ENCODE data around the gene GRID1. TPM values are rescaled to one million over a fixed set of nuclear protein-coding genes. Genes with fewer than 3 reads are reported as not detected.
A peak's percentile ranks its signal among the peaks of the same experiment; 100 is the strongest.
"Not testable (repeated sequence)": the region's sequence is repeated elsewhere in the genome, so short reads cannot be mapped to it uniquely, and the experiment has no call there.

The GRID1 gene
- total and polyA plus RNA-seq, 5 donors from 2014 or later, result not detected

DNA sequence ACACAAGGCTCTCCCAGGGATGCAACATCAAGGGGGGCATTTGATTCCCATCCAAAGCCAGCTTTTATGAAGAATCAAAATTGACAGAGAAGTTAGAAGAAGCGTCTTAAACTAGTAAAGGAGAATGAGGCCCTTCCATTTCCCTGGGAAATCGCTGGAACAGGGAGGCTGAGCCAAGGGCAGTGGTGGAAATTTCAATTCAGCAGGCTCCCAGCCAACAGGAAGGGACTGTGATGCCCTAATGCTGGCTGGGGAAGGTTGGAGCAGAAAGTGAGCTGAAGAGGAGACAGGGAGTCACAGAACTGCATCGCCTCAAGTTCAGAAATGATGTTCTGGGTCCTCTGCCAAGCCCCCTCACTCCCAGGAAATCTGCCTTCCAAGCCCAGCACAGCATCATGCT lies 517.3 kb downstream of the GRID1 start:
- H3K9me3 ChIP-seq (ENCODE audit: control insufficient read depth in 2 of 2, low read length in 2 of 2), result no peaks in the 10 kb centered on the region
- H3K4me3 ChIP-seq (ENCODE audit: low read depth, low read length), result no peak overlapping the region
- no peak overlapping the region for H3K27ac Mint-ChIP-seq
- H3K36me3 ChIP-seq (ENCODE audit: control insufficient read depth, insufficient read depth, low read length), result no peaks in the 10 kb centered on the region
- ATAC-seq (ENCODE audit: low read depth in 2 of 2) (no peak), DNase-seq (no peak)
- H3K4me1 ChIP-seq (ENCODE audit: control insufficient read depth, insufficient read depth, low read length, poor library complexity, severe bottlenecking), result no peaks in the 10 kb centered on the region
- H3K36me3 Mint-ChIP-seq, result no peaks in the 10 kb centered on the region
- H3K4me1 Mint-ChIP-seq, result no peaks in the 10 kb centered on the region
- H3K4me3 Mint-ChIP-seq, result no peak overlapping the region
- H3K27me3 ChIP-seq (ENCODE audit: control insufficient read depth, insufficient read depth, low read length), result no peaks in the 10 kb centered on the region
- no peak overlapping the region for H3K27ac ChIP-seq (ENCODE audit: insufficient read depth, low read length, poor library complexity, severe bottlenecking)
- H3K9me3 Mint-ChIP-seq, result peaks cover 0 to 5% (median 0%) of the 10 kb centered on the region in 7 donors
- no peaks in the 10 kb centered on the region for H3K27me3 Mint-ChIP-seq

GRCh38 chr10:85848756-85849155 lies 517.8 kb downstream of the GRID1 start:
- H3K4me1 ChIP-seq (ENCODE audit: control insufficient read depth, insufficient read depth, low read length, poor library complexity, severe bottlenecking), result no peaks in the 10 kb centered on the region
- H3K36me3 Mint-ChIP-seq, result no peaks in the 10 kb centered on the region
- no peaks in the 10 kb centered on the region for H3K27me3 ChIP-seq (ENCODE audit: control insufficient read depth, insufficient read depth, low read length)
- no peaks in the 10 kb centered on the region for H3K9me3 ChIP-seq (ENCODE audit: control insufficient read depth in 2 of 2, low read length in 2 of 2)
- no peaks in the 10 kb centered on the region for H3K36me3 ChIP-seq (ENCODE audit: control insufficient read depth, insufficient read depth, low read length)
- no peak overlapping the region for H3K4me3 ChIP-seq (ENCODE audit: low read depth, low read length)
- H3K27me3 Mint-ChIP-seq, result no peaks in the 10 kb centered on the region
- no peak overlapping the region for H3K27ac ChIP-seq (ENCODE audit: insufficient read depth, low read length, poor library complexity, severe bottlenecking)
- H3K4me3 Mint-ChIP-seq, result no peak overlapping the region
- no peak overlapping the region for H3K27ac Mint-ChIP-seq
- DNase-seq (no peak), ATAC-seq (ENCODE audit: low read depth in 2 of 2) (no peak)
- H3K9me3 Mint-ChIP-seq, result peaks cover 0 to 5% (median 0%) of the 10 kb centered on the region in 7 donors
- no peaks in the 10 kb centered on the region for H3K4me1 Mint-ChIP-seq

DNA sequence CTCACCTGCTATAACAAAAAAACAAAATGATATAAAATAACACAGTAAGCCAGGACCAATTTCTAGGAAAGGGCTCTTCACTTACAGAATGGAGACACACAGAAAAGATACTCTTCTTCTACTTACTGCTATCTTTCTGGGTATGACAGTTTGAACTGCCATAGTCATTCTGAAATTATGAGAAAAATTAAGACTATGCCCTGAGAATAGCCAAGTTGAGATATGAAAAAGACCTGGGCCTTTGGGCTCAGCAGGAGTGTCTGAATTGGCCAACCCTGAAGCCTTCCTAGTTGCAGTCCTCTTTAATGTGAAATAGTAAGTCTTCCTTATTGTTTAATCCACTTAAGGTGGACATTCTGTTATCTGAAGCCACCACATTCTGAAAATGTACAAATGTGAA lies 519.5 kb downstream of the GRID1 start:
- Mint-ChIP-seq H3K27ac (no peak overlapping the region), H3K4me3 (no peak overlapping the region), H3K4me1 (no peaks in the 10 kb centered on the region), H3K36me3 (no peaks in the 10 kb centered on the region), H3K9me3 (peaks cover 0 to 5% (median 0%) of the 10 kb centered on the region in 7 donors), H3K27me3 (no peaks in the 10 kb centered on the region)
- ATAC-seq (ENCODE audit: low read depth in 2 of 2) (no peak), DNase-seq (peak in 1 of 3 donors; percentile 1)
- no peaks in the 10 kb centered on the region for H3K9me3 ChIP-seq (ENCODE audit: control insufficient read depth in 2 of 2, low read length in 2 of 2)
- no peaks in the 10 kb centered on the region for H3K4me1 ChIP-seq (ENCODE audit: control insufficient read depth, insufficient read depth, low read length, poor library complexity, severe bottlenecking)
- H3K36me3 ChIP-seq (ENCODE audit: control insufficient read depth, insufficient read depth, low read length), result no peaks in the 10 kb centered on the region
- no peak overlapping the region for H3K27ac ChIP-seq (ENCODE audit: insufficient read depth, low read length, poor library complexity, severe bottlenecking)
- H3K4me3 ChIP-seq (ENCODE audit: low read depth, low read length), result no peak overlapping the region
- peaks cover under 1% of the 10 kb centered on the region for H3K27me3 ChIP-seq (ENCODE audit: control insufficient read depth, insufficient read depth, low read length)

DNA sequence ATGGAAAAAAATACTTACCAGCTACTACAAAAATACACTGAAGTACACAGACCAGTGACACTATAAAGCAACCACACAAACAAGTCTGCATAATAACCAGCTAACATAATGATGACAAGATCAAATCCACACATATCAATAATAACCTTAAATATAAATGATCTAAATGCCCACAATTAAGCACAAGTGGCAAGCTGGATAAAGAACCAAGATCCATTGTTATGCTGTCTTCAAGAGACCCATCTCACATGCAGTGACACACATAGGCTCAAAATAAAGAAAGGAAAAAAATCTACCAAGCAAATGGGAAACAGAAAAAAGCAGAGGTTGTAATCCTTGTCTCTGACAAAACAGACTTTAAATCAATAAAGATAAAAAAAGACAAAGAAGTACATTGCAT lies 527.9 kb downstream of the GRID1 start:
- not testable (repeated sequence) for H3K27ac Mint-ChIP-seq; H3K4me3 Mint-ChIP-seq; H3K4me1 Mint-ChIP-seq; H3K36me3 Mint-ChIP-seq; H3K4me1 ChIP-seq (ENCODE audit: control insufficient read depth, insufficient read depth, low read length, poor library complexity, severe bottlenecking); H3K27me3 ChIP-seq (ENCODE audit: control insufficient read depth, insufficient read depth, low read length); H3K27me3 Mint-ChIP-seq; H3K9me3 ChIP-seq (ENCODE audit: control insufficient read depth in 2 of 2, low read length in 2 of 2); DNase-seq; ATAC-seq (ENCODE audit: low read depth in 2 of 2); H3K27ac ChIP-seq (ENCODE audit: insufficient read depth, low read length, poor library complexity, severe bottlenecking); H3K36me3 ChIP-seq (ENCODE audit: control insufficient read depth, insufficient read depth, low read length); H3K4me3 ChIP-seq (ENCODE audit: low read depth, low read length)
- H3K9me3 Mint-ChIP-seq, result peaks cover 0 to 30% (median 18%) of the 10 kb centered on the region in 7 donors

GRCh38 chr10:85832988-85833387 lies 533.6 kb downstream of the GRID1 start:
- no peak for ATAC-seq (ENCODE audit: low read depth in 2 of 2)
- peaks cover 0 to 18% (median 5%) of the 10 kb centered on the region in 7 donors for H3K9me3 Mint-ChIP-seq
- no peaks in the 10 kb centered on the region for H3K4me1 ChIP-seq (ENCODE audit: control insufficient read depth, insufficient read depth, low read length, poor library complexity, severe bottlenecking)
- H3K27ac Mint-ChIP-seq, result no peak overlapping the region
- no peak for DNase-seq
- H3K27ac ChIP-seq (ENCODE audit: insufficient read depth, low read length, poor library complexity, severe bottlenecking), result no peak overlapping the region
- peaks cover 0 to 3% of the 10 kb centered on the region in 2 experiments for H3K9me3 ChIP-seq (ENCODE audit: control insufficient read depth in 2 of 2, low read length in 2 of 2)
- no peak overlapping the region for H3K4me3 ChIP-seq (ENCODE audit: low read depth, low read length)
- no peaks in the 10 kb centered on the region for H3K36me3 Mint-ChIP-seq
- H3K4me3 Mint-ChIP-seq, result no peak overlapping the region
- H3K4me1 Mint-ChIP-seq, result no peaks in the 10 kb centered on the region
- H3K27me3 ChIP-seq (ENCODE audit: control insufficient read depth, insufficient read depth, low read length), result no peaks in the 10 kb centered on the region
- no peaks in the 10 kb centered on the region for H3K27me3 Mint-ChIP-seq
- H3K36me3 ChIP-seq (ENCODE audit: control insufficient read depth, insufficient read depth, low read length), result no peaks in the 10 kb centered on the region

GRCh38 chr10:85831422-85831821 lies 535.2 kb downstream of the GRID1 start:
- Mint-ChIP-seq H3K36me3 (no peaks in the 10 kb centered on the region), H3K27ac (no peak overlapping the region), H3K27me3 (no peaks in the 10 kb centered on the region), H3K4me3 (no peak overlapping the region), H3K9me3 (peaks cover 0 to 16% (median 5%) of the 10 kb centered on the region in 7 donors), H3K4me1 (no peaks in the 10 kb centered on the region)
- Histone ChIP-seq H3K36me3 (ENCODE audit: control insufficient read depth, insufficient read depth, low read length) (no peaks in the 10 kb centered on the region), H3K27me3 (ENCODE audit: control insufficient read depth, insufficient read depth, low read length) (no peaks in the 10 kb centered on the region), H3K4me1 (ENCODE audit: control insufficient read depth, insufficient read depth, low read length, poor library complexity, severe bottlenecking) (no peaks in the 10 kb centered on the region), H3K27ac (ENCODE audit: insufficient read depth, low read length, poor library complexity, severe bottlenecking) (no peak overlapping the region), H3K9me3 (ENCODE audit: control insufficient read depth in 2 of 2, low read length in 2 of 2) (no peaks in the 10 kb centered on the region), H3K4me3 (ENCODE audit: low read depth, low read length) (no peak overlapping the region)
- no peak for DNase-seq
- no peak for ATAC-seq (ENCODE audit: low read depth in 2 of 2)

DNA sequence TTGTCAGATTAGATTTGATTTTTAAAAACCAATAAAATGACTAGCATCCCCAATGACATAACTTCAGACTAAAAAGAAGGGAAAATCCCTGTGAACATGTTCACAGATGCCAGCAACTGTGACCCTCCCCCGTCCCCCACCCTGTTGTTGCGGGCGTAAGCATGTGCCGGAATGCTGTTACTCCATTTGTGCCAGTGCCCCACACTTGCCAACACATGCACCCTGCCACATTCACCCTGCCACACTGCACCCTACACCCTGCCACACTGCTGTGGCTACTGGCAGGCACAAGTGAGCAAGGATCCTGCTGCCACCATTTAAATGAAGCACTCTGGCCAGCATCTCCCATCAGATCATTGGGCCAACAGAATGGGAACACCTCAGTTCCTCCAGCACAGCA lies 540.2 kb downstream of the GRID1 start:
- no peak overlapping the region for H3K27ac ChIP-seq (ENCODE audit: insufficient read depth, low read length, poor library complexity, severe bottlenecking)
- no peaks in the 10 kb centered on the region for H3K27me3 ChIP-seq (ENCODE audit: control insufficient read depth, insufficient read depth, low read length)
- Mint-ChIP-seq H3K4me1 (no peaks in the 10 kb centered on the region), H3K27ac (no peak overlapping the region), H3K36me3 (no peaks in the 10 kb centered on the region), H3K4me3 (no peak overlapping the region), H3K27me3 (no peaks in the 10 kb centered on the region), H3K9me3 (peaks cover 0 to 12% (median 3%) of the 10 kb centered on the region in 7 donors)
- DNase-seq (no peak), ATAC-seq (ENCODE audit: low read depth in 2 of 2) (no peak)
- no peaks in the 10 kb centered on the region for H3K4me1 ChIP-seq (ENCODE audit: control insufficient read depth, insufficient read depth, low read length, poor library complexity, severe bottlenecking)
- no peaks in the 10 kb centered on the region for H3K36me3 ChIP-seq (ENCODE audit: control insufficient read depth, insufficient read depth, low read length)
- no peak overlapping the region for H3K4me3 ChIP-seq (ENCODE audit: low read depth, low read length)
- H3K9me3 ChIP-seq (ENCODE audit: control insufficient read depth in 2 of 2, low read length in 2 of 2), result no peaks in the 10 kb centered on the region

DNA sequence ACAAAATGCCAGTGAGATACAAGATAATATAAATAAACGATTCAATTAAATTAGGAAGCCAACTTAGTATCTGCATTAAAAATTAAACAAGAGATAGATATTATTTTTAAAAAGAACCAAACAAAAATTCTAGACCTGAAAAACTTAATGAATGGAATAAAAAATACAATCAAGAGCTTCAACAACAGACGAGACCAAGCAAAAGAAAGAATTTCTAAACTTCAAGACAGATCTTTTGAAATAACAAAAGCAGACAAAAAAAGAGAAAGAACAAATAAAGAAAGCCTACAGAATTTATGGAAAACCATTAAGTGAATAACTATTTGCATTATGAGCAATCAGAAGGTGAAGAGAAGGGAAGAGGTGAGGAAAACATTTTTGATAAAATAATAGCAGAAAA lies 555.2 kb downstream of the GRID1 start:
- no peak overlapping the region for H3K27ac ChIP-seq (ENCODE audit: insufficient read depth, low read length, poor library complexity, severe bottlenecking)
- no peak overlapping the region for H3K27ac Mint-ChIP-seq
- peaks cover 11 to 16% of the 10 kb centered on the region in 2 experiments for H3K9me3 ChIP-seq (ENCODE audit: control insufficient read depth in 2 of 2, low read length in 2 of 2)
- no peaks in the 10 kb centered on the region for H3K36me3 Mint-ChIP-seq
- H3K27me3 ChIP-seq (ENCODE audit: control insufficient read depth, insufficient read depth, low read length), result peaks cover 1% of the 10 kb centered on the region
- ATAC-seq (ENCODE audit: low read depth in 2 of 2) (no peak), DNase-seq (no peak)
- H3K27me3 Mint-ChIP-seq, result no peaks in the 10 kb centered on the region
- H3K4me1 Mint-ChIP-seq, result no peaks in the 10 kb centered on the region
- no peaks in the 10 kb centered on the region for H3K4me1 ChIP-seq (ENCODE audit: control insufficient read depth, insufficient read depth, low read length, poor library complexity, severe bottlenecking)
- H3K4me3 Mint-ChIP-seq, result no peak overlapping the region
- H3K4me3 ChIP-seq (ENCODE audit: low read depth, low read length), result no peak overlapping the region
- H3K36me3 ChIP-seq (ENCODE audit: control insufficient read depth, insufficient read depth, low read length), result no peaks in the 10 kb centered on the region
- H3K9me3 Mint-ChIP-seq, result peaks cover 0 to 37% (median 8%) of the 10 kb centered on the region in 7 donors

Measured in CD4-positive, CD25-positive, alpha-beta regulatory T cell (primary cell).